ENCODE measurements around the gene QRFP. TPM values are rescaled to one million over a fixed set of nuclear protein-coding genes. Genes with fewer than 3 reads are reported as not detected.

QRFP gene
- total RNA-seq, 1 experiment from 2014 or later, result not detected

GRCh38 chr9:130906735-130907416 is 10.3 kb upstream of the QRFP start:
- H2BK120ac ChIP-seq (ENCODE audit: low read depth, low read length, poor library complexity, severe bottlenecking), result no peak overlapping the region
- no peaks in the 10 kb centered on the region for H4K20me1 ChIP-seq (ENCODE audit: control insufficient read depth, insufficient read depth, insufficient read length)
- no peak overlapping the region for H2AFZ ChIP-seq (ENCODE audit: low read length)
- no peak overlapping the region for H2BK12ac ChIP-seq (ENCODE audit: insufficient read length, low read depth, low read length)
- Mint-ChIP-seq H3K27me3 (ENCODE audit: low read depth) (no peaks in the 10 kb centered on the region), H3K36me3 (ENCODE audit: insufficient read depth in 1 of 3, low read depth in 3 of 3) (no peaks in the 10 kb centered on the region; a peak in 1 of 7 replicates), H3K4me3 (no peak overlapping the region), H3K27ac (peak overlapping the region; percentile 40 to 88 (median 57); a peak in 3 of 7 replicates), H3K9me3 (no peaks in the 10 kb centered on the region), H3K4me1 (peaks cover 2 to 28% of the 10 kb centered on the region in 2 experiments)
- no peaks in the 10 kb centered on the region for H3K79me2 ChIP-seq (ENCODE audit: insufficient read depth, low read length)
- H3K23ac ChIP-seq (ENCODE audit: insufficient read length, low read depth, low read length), result no peak overlapping the region
- no peak overlapping the region for H2BK5ac ChIP-seq (ENCODE audit: insufficient read length, low read length)
- H3K4me1 ChIP-seq (ENCODE audit: insufficient read depth, low read length), result no peaks in the 10 kb centered on the region
- H2AK5ac ChIP-seq (ENCODE audit: insufficient read length, low read length), result no peak overlapping the region
- no peak overlapping the region for H3K9ac ChIP-seq (ENCODE audit: extremely low read depth, insufficient read length, low read length)
- no peak overlapping the region for H4K5ac ChIP-seq (ENCODE audit: insufficient read length, low read depth, low read length)
- no peak overlapping the region for H2BK15ac ChIP-seq (ENCODE audit: low read depth, low read length)
- H3K18ac ChIP-seq (ENCODE audit: insufficient read length, low read depth, low read length), result no peak overlapping the region
- DNase-seq, result no peak
- no peak overlapping the region for H3K27ac ChIP-seq (ENCODE audit: insufficient read length, low read depth, low read length)
- no peak overlapping the region for H3K56ac ChIP-seq (ENCODE audit: insufficient read length, low read depth, low read length)
- no peak overlapping the region for H3K14ac ChIP-seq (ENCODE audit: insufficient read depth, low read length)
- no peak overlapping the region for H4K91ac ChIP-seq (ENCODE audit: insufficient read length, low read depth, low read length)
- H3K23me2 ChIP-seq (ENCODE audit: insufficient read length, low read depth, low read length, poor library complexity, severe bottlenecking), result no peaks in the 10 kb centered on the region
- H3T11ph ChIP-seq (ENCODE audit: low read length), result no peak overlapping the region
- no peaks in the 10 kb centered on the region for H3K79me1 ChIP-seq (ENCODE audit: insufficient read depth, low read depth, low read length, poor library complexity, severe bottlenecking)
- no peak overlapping the region for H2BK20ac ChIP-seq (ENCODE audit: low read depth, low read length, poor library complexity, severe bottlenecking)
- no peak overlapping the region for H4K8ac ChIP-seq (replicated peaks; ENCODE audit: insufficient read length, low read depth, low read length)
- no peak for TF ChIP-seq CTCF (conservative IDR thresholded peaks at IDR 0.05)
- no peaks in the 10 kb centered on the region for H3K27me3 ChIP-seq (ENCODE audit: insufficient read depth, low read length)
- H3K4me2 ChIP-seq (ENCODE audit: insufficient read depth, insufficient read length, low read length), result no peak overlapping the region
- H3K4ac ChIP-seq (ENCODE audit: low read depth, low read length), result no peak overlapping the region
- no peaks in the 10 kb centered on the region for H3K9me3 ChIP-seq (ENCODE audit: control insufficient read depth, low read depth, low read length)
- WGBS (ENCODE audit: extremely low coverage, insufficient read length, low lambda C conversion rate), result no CpG with 5 or more reads among the region's 21 CpGs
